CD4-positive, alpha-beta T cell treated with Interferon gamma for 1 hour (primary cell): ENCODE data around the gene MFSD12.
A peak's percentile ranks its signal among the peaks of the same experiment; 100 is the strongest.

Experiments
- DNase-seq: peaks from one replicate; pipeline ENCODE4 v3.0.0-alpha.2; 2020

The MFSD12 gene

DNA sequence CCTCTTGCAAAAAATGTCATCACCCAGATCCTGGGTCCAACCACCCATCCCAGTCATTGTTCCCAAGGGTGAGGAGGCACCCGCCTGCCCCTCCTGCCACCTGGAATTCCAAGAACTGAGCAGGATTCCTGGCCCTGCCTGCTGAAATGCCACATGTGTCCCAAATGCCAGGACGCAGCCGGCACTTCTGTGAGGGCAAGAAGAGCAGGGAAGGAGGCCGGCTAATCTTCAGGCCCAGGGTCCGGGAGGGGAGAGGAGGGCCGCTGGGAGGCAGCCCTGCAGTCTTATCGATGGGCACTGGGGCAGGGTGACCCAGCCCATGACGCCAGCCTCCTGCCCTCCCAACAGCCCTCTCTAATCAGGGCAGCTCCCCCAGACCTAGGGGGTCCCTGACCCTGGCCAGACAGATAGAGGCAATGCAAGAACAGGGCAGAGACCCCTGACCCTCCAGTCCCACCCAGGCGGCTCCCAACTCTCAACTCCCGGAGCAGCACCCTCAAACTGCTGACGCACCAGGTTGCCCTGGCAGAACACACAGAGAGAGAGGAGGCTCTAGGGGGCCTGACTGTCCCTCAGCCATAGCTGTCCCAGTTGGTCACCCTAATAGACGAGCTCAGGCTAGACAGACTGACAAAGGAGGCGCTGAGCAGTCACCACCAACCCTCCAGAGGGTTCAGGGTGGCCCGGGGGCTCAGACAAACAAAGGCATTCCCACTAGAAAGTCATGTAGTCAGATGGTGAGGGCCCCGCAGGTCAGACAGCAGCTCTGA is 1.5 kb downstream of the MFSD12 start:
- no peak for DNase-seq

- DNase-seq, result peak; percentile 51
Measured at GRCh38 chr19:3554254-3555083, 2.9 kb downstream of the MFSD12 start.

DNA sequence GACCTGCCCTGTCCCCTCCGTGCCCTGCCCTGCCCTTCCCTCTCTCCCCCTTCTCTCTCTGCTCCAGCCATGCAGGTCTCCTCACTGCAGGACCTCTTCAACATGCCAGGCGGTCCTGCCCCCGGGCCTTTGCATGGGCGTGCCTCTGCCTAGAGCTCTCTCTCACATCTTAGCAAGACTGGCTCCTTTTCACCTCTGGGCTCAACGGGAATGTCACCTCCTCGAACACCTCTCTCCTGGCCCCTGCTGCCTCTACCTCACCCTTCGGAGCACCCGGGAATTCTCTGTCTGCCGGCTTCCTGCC is 5.6 kb downstream of the MFSD12 start:
- DNase-seq, result no peak

DNA sequence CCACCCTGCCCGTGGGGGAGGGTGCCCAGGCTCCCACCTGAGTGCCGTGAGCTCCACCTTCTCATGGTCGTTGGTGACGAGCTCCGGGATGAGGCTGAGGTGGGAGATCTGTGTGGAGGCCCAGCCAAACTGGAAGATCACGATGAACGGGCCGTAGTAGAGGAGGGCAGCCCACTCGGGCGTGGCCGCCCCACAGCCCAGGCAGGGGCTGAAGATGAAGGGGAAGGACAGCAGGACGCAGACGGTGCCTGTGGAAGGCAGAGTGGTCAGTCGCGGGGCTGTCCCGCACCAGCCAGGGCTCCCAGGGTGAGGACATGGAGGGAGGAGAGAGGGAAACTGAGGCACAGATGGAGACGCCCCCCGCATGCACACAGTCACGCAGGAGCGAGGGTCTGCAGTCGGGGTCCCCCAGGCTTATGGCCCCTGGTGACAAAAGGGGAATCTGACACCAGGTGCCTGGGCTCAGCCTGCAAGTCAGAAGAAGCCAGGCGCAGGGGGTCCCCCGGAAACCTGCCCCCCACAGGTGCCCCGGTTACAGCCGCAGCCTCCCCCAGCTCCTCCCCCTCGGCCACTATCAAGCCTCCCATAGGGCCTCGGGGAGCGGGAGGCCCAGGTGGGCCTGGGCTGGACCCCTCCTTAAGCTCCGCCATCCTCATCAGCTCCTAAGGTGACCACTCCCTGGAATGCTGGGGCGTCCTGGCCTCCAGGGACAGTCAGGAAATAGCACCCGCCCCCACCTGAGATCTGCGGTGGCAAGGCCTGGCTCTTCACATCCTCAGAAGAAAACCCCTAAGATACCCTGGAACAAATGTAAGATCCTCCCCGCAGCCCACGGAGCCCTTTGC is 6.2 kb downstream of the MFSD12 start:
- no peak for DNase-seq

GRCh38 chr19:3549816-3550215 is 7.6 kb downstream of the MFSD12 start:
- DNase-seq, result no peak

DNA sequence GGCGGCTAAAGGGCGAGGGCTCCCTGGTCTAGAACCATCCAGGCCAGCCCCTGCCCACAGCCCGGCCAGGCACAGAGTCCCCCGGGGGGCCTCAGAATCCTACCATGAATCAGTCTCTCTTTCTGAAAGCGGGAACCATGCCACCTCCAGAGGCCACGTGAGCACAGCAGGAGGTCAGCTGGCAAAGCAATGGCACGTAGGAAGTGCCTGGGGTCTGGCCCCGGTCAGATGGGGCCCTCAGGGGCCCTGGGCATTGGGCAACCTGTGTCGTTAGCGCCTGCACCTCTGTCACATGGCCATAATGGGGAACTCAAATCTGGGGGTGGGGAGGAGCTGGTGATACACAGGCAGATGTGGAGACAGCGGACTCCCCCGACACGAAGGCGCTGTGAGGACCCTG is 8.8 kb downstream of the MFSD12 start:
- DNase-seq, result peak; percentile 67

- DNase-seq, result no peak
Measured at GRCh38 chr19:3547767-3548282, 9.6 kb downstream of the MFSD12 start.

GRCh38 chr19:3547301-3547731 is 10.1 kb downstream of the MFSD12 start:
- no peak for DNase-seq

GRCh38 chr19:3546119-3546518 is 11.3 kb downstream of the MFSD12 start:
- DNase-seq, result no peak

- DNase-seq, result no peak
Measured at GRCh38 chr19:3545669-3546034, 11.7 kb downstream of the MFSD12 start.

- DNase-seq, result peak; percentile 60
Measured at GRCh38 chr19:3544742-3545668, 12.4 kb downstream of the MFSD12 start.

GRCh38 chr19:3544058-3544376 is 13.4 kb downstream of the MFSD12 start:
- DNase-seq, result no peak

DNA sequence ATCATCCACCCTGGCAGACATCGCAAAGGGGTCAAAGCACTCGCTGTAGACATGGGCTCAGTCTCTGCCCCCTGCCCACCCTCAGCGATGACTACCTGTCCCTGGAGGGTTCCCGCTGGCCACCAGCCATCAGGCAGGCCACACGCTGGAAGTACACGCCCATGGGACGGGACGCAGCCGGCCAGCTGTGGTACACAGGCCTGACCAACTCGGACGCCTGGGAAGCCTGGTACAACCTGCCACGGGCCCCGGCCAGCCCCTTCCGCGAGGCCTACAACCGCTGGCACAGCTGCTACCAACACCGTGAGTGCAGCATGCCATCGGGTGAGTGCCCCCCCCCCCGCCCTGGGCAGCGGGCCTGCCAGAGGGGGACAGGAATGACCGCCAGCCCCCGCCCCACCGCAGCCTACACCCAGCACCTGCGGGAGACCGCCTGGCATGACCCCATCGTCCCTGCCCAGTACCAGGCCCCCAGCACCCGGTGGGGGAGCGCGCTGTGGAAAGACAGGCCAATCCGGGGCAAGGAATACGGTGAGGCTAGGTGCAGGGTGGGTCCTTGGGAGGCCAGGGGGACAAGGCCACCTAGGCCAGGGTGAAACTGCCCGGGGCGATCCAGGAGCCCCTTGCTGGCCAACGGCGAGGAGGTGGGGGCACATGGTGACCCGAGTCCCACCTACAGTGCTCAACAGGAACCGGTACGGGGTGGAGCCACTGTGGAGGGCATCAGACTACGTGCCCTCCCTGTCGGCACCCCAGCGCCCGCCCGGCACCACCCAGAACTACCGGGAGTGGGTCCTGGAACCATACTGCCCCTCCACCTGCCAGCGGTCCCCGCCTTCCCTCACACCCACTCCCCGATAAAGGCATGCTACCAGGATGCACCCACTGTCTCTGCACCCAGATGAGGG is 14.0 kb downstream of the MFSD12 start:
- no peak for DNase-seq

GRCh38 chr19:3539756-3540118 is 17.6 kb downstream of the MFSD12 start:
- DNase-seq, result no peak

- no peak for DNase-seq
Measured at GRCh38 chr19:3538965-3539755, 18.2 kb downstream of the MFSD12 start, which contains the start of gene TEKTIP1. TEKTIP1 (plus strand) TSS chr19:3539174; CDS start chr19:3539178, 4 bp downstream.

- DNase-seq, result no peak
Measured at GRCh38 chr19:3538258-3538929, 19.0 kb downstream of the MFSD12 start.

DNA sequence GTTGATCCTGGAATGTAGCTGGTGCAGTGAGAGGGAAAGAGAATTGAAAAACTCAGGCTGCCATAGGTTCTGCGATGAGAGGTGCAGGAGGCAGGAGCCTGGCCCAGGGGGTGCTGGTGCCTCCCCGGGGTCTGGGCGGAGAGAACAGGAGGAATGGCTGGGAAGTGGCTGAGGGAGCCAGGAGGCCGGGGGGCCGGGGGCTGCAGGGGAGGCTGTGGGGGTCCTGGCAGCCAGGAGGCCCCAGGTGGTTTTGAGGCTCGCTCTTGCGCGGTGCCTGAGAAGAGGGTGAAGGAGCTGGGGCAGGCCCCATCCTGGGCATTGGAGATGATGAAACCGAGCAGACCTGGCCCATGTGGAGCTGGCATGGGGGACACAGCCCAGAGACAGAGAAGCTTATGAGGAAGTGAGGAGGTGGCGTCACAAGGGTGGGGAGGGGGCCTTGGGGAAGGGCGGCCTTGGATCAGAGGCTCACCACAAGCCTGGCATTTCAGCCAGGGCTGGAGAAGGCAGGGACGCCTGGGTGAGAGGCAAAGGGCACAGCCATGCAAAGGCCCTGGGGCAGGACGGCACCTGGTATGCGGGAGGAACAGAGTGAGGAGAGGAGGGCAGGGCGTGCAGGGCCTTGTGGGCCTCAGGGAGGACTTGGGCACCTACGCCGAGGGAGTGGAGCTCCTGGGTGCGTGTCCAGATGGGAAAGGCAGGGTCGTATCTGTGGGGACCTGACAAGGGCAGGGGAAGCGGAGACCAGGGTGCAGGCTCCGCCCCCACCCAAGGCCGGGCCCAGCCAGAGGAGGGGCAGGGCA is 19.7 kb downstream of the MFSD12 start:
- no peak for DNase-seq

- DNase-seq, result no peak
Measured at GRCh38 chr19:3537101-3537437, 20.3 kb downstream of the MFSD12 start.
